ENCODE data around the gene EPN1.

The EPN1 gene

GRCh38 chr19:55697069-55697440 lies 22.0 kb downstream of the EPN1 start:
- H3K4me3 ChIP-seq (ENCODE audit: low read depth, low read length), result no peak overlapping the region
- TF ChIP-seq CTCF (IDR thresholded peaks at IDR 0.05; ENCODE audit: low read depth, low read length), result no peak
- in situ Hi-C loops (cut with HindIII; ENCODE audit: low sequenced_read_pairs), result no loop called here
- DNase-seq (ENCODE audit: low read depth, low spot score), result no peak

- no peak overlapping the region for H3K4me3 ChIP-seq (ENCODE audit: low read depth, low read length)
- in situ Hi-C loops (cut with HindIII; ENCODE audit: low sequenced_read_pairs), result no loop called here
- DNase-seq (ENCODE audit: low read depth, low spot score), result no peak
- no peak for TF ChIP-seq CTCF (IDR thresholded peaks at IDR 0.05; ENCODE audit: low read depth, low read length)
Observed at GRCh38 chr19:55697698-55698097, 22.7 kb downstream of the EPN1 start.

DNA sequence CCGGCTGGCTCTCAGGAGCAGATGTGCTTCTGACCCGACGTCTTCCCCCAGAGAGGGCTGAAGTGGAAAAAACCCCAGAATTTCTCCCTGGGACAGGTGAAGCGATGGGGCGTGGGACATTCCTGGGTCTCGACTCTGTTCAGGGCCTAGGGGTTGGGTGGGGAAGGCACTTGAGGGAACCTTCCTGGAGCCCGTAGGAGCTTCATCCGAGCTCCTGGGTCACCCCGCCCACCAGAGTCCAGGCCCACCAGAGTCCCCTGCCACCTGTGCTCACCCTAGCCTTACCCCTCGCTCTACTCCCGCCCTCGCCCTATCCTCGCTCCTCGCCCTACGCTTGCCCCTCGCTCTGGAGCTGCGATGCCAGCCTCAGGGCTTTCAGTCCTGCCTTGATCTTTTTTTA lies 23.2 kb downstream of the EPN1 start:
- H3K4me3 ChIP-seq (ENCODE audit: low read depth, low read length), result no peak overlapping the region
- TF ChIP-seq CTCF (IDR thresholded peaks at IDR 0.05; ENCODE audit: low read depth, low read length), result no peak
- in situ Hi-C loops (cut with HindIII; ENCODE audit: low sequenced_read_pairs), result no loop called here
- DNase-seq (ENCODE audit: low read depth, low spot score), result no peak

DNA sequence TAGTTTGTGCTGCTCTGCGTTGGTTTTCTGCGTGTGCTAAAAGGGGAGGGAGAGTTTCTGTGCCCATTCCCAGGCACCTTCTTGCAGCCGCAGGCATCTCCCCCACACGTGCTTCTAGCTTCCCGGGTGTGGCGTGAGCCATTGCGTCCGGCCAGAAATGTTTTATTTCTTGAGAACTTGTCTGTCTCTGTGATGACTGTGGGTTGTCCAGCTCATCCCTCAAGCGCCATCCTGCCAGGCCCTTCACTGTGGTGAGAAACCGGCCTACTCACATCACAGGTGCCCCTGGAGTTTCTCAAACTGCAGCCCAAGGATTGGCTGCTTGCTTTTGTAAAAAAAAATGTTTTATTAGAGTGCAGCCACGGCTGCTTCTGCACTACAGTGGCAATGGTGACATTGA lies 24.2 kb downstream of the EPN1 start:
- DNase-seq (ENCODE audit: low read depth, low spot score), result no peak
- no peak overlapping the region for H3K4me3 ChIP-seq (ENCODE audit: low read depth, low read length)
- in situ Hi-C loops (cut with HindIII; ENCODE audit: low sequenced_read_pairs), result no loop called here
- no peak for TF ChIP-seq CTCF (IDR thresholded peaks at IDR 0.05; ENCODE audit: low read depth, low read length)

DNA sequence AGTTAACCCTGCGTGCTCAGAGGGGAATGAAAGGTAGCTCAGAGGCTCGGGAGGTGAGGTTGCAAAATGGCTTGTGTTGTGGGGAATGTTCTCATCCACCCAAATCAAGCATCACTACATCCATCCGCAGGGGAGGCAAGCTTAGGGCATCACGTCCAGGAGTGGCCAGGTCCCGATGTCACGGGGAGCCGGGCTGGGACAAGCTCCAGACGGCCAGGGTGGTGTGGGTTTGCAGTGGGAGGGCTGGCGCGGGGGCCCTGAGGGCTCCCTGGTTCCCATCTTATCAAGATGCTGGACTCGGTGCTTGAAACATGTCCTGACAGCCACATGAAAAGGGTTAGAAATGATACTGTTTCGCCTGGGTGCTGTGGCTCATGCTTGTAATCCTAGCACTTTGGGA lies 25.8 kb downstream of the EPN1 start:
- DNase-seq (ENCODE audit: low read depth, low spot score), result no peak
- no peak overlapping the region for H3K4me3 ChIP-seq (ENCODE audit: low read depth, low read length)
- no peak for TF ChIP-seq CTCF (IDR thresholded peaks at IDR 0.05; ENCODE audit: low read depth, low read length)
- in situ Hi-C loops (cut with HindIII; ENCODE audit: low sequenced_read_pairs), result no loop called here

- in situ Hi-C loops (cut with HindIII; ENCODE audit: low sequenced_read_pairs), result no loop called here
- DNase-seq (ENCODE audit: low read depth, low spot score), result no peak
- no peak overlapping the region for H3K4me3 ChIP-seq (ENCODE audit: low read depth, low read length)
- no peak for TF ChIP-seq CTCF (IDR thresholded peaks at IDR 0.05; ENCODE audit: low read depth, low read length)
Observed at GRCh38 chr19:55702131-55702627, 27.2 kb downstream of the EPN1 start.

DNA sequence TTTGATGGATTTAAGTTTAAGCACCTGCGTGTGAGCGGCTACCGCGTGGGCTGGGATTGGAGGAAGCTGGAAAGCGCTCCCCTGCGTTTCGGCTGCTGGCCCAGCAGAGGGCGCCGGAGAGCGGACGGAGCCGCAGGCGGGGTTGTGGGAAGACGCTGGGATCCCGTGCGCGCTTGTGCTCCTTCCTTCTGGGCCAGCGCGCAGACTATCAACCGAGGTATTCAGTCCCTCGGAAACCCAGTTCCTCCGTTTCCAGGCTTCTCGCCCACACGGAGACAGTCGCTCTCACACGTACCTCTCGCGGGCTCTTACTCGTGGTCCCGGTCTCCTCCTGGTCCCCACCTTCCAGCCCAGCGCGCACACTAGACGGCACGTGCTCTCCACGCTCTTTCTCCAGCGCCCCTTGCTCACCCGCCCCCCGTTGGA lies 28.8 kb downstream of the EPN1 start:
- peak; percentile 11 for DNase-seq (ENCODE audit: low read depth, low spot score)
- peak; percentile 71 for TF ChIP-seq CTCF (IDR thresholded peaks at IDR 0.05; ENCODE audit: low read depth, low read length)
- no peak overlapping the region for H3K4me3 ChIP-seq (ENCODE audit: low read depth, low read length)
- in situ Hi-C loops (cut with HindIII; ENCODE audit: low sequenced_read_pairs), result no loop called here
